ENCODE data around the gene FOXP4.
A peak's percentile ranks its signal among the peaks of the same experiment; 100 is the strongest.

Gene FOXP4

DNA sequence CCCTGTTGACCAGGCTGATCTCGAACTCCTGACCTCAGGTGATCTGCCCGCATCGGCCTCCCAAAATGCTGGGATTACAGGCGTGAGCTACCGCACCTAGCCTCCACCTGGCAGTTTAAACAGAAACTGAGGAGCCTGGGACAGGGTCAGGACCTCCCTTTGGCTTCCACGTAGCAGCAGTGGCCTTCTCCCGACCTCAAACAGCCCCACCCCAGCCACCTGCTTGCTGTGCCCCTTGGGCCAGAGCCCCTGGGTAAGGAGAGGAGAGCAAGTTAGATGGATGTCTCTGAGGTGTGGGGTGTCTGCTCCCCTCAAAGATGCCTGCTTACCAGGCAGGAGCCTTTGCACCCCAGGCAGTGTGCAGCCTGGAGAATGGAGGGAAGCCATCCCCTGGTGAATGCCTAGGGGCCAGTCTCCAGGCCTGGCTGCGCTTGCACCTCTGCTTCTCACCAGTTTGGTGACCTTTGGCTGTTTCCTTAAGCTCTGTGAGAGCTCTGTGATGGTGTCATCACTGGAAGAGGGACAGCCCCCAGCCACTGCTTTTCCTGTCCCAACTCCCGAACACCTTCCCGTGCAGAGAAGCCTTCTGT, 50.0 kb downstream of the FOXP4 start:
- H3K36me3 Mint-ChIP-seq: no peaks in the 10 kb centered on the region
- no peaks in the 10 kb centered on the region for H3K27me3 Mint-ChIP-seq
- no peaks in the 10 kb centered on the region for H3K4me1 Mint-ChIP-seq
- no peak overlapping the region for H3K27ac Mint-ChIP-seq
- CTCF ChIA-PET: interaction anchor here (0.6 to 9.5 kb wide), 4 partner anchors 7 to 226 kb away, joined by 3 to 95 read pairs (median 4); no protein-coding TSS in a partner anchor
- no peak overlapping the region for H3K4me3 Mint-ChIP-seq
- DNase-seq: no peak
- no peaks in the 10 kb centered on the region for H3K9me3 Mint-ChIP-seq

DNA sequence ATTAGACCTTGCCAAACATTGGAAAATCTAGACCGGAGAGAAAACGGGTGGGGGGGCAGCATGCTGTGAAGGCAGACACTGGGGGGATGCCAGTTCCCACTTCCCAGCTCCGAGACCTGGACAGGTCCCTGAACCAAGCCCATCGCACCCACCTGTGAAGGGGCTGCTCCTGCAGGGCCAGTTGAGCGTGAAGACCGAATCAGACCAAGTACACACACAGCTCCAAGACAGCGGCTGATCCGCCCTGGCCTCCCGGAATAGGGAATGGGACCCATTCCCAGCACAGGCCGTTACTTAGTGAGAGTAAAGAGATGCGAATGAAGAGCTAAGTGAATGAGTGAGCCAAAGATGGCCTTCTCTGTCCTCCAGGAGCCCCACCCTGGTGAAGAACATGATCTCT, 50.6 kb downstream of the FOXP4 start:
- H3K9me3 Mint-ChIP-seq: no peaks in the 10 kb centered on the region
- H3K4me3 Mint-ChIP-seq: no peak overlapping the region
- H3K36me3 Mint-ChIP-seq: no peaks in the 10 kb centered on the region
- no peaks in the 10 kb centered on the region for H3K4me1 Mint-ChIP-seq
- CTCF ChIA-PET: interaction anchor here (0.6 to 9.5 kb wide), 4 partner anchors 8 to 227 kb away, joined by 3 to 95 read pairs (median 4); no protein-coding TSS in a partner anchor
- H3K27me3 Mint-ChIP-seq: peaks cover under 1% of the 10 kb centered on the region
- no peak overlapping the region for H3K27ac Mint-ChIP-seq
- DNase-seq: no peak

DNA sequence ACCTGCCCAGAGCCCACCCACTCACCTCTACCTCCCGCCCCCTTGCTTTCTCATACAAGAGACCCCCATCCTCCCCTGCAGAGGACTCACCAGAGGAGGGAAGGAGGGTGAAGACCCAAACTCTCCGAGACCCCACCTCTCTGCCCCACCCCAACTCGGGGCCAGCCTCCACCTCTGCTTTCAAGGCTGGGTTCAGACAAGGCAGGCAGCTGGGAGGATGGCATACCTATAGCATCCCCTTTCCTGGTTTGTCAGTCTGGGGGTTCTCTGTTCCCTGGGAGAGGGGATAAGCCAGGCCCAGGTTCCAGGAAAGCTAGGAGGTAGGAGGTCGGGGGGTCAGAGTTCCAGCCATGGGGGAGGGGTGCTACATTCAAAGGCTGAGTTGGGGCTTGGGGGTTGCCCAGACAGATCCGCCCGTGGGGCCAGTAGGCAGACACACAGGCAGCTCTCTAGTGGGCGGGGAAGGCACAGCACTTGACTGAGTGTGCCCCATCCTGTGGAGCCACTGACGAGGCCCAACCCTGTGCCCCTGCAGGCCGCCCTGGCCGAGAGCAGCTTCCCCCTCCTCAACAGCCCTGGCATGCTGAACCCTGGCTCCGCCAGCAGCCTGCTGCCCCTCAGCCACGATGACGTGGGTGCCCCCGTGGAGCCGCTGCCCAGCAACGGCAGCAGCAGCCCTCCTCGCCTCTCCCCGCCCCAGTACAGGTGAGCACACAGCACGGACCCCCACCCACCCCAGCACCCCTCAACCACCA, 51.2 kb downstream of the FOXP4 start:
- no peak for DNase-seq
- Mint-ChIP-seq H3K27me3 (peaks cover 6% of the 10 kb centered on the region), H3K36me3 (no peaks in the 10 kb centered on the region), H3K4me1 (no peaks in the 10 kb centered on the region), H3K27ac (no peak overlapping the region), H3K4me3 (no peak overlapping the region), H3K9me3 (no peaks in the 10 kb centered on the region)
- CTCF ChIA-PET: interaction anchor here (1.2 to 9.5 kb wide), 3 partner anchors 9 to 227 kb away, joined by 3 to 95 read pairs (median 4); no protein-coding TSS in a partner anchor

DNA sequence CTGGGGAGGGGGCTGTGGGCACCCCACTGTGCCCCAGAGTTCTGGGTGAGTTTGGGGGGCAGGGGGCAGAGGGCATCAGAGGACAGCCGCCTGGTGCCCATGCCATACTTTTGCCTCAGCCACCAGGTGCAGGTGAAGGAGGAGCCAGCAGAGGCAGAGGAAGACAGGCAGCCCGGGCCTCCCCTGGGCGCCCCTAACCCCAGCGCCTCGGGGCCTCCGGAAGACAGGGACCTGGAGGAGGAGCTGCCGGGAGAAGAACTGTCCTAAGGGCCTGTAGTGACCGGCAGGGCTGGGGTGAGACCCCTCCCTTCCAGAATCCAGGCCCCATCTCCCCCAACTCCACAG, 52.5 kb downstream of the FOXP4 start:
- Mint-ChIP-seq H3K4me1 (peaks cover 2% of the 10 kb centered on the region), H3K36me3 (no peaks in the 10 kb centered on the region), H3K4me3 (no peak overlapping the region), H3K9me3 (no peaks in the 10 kb centered on the region), H3K27me3 (peaks cover 13% of the 10 kb centered on the region), H3K27ac (no peak overlapping the region)
- no peak for DNase-seq
- CTCF ChIA-PET: interaction anchor here (0.6 to 1.7 kb wide), 3 partner anchors 83 to 156 kb away, joined by 3 to 6 read pairs (median 3); no protein-coding TSS in a partner anchor

DNA sequence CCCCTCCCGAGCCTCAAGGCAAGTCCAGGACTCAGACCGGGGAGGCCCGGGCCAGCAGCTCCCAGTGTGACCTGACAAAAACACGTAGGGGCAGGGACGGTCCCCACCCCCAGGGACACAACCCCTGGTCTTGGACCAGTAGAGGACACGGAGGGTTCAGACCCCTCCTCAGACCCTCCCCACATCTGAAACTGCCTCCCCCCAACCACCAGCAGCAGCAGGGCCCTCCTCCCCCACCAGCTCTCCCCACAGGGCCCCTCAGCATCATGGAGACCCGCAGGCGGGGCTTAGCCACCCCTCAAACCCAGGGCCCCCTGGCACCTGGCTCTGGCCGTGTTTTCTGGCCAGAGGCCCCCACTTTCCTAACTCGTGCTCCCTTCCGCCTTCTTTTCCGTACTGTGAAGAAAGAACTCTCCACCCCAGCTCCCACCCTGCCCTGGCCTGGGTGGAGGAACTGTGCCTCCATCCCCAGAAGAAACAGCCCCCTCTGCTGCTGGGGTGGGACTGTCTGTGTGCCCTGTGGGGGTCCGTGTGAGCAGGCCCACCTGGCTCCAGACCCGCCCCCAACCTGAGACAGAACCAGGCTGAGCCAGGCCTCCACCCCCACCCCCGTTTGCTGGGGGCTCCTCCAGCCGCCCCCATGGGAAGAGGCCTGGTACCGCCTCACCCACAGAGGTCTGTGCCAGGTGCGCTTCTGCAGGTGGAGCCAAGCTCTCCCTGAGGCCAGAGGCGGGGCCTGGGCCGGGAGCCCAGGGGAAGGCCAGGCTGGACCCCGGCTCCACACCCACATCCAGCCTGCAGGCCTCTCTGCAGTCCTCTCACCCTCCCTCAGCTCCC, 53.1 kb downstream of the FOXP4 start:
- Mint-ChIP-seq H3K27me3 (peaks cover 19% of the 10 kb centered on the region), H3K27ac (no peak overlapping the region), H3K9me3 (no peaks in the 10 kb centered on the region), H3K36me3 (no peaks in the 10 kb centered on the region), H3K4me3 (no peak overlapping the region), H3K4me1 (peaks cover 2% of the 10 kb centered on the region)
- no peak for DNase-seq
- CTCF ChIA-PET: interaction anchor here (0.6 to 1.7 kb wide), 3 partner anchors 83 to 155 kb away, joined by 3 to 6 read pairs (median 3); no protein-coding TSS in a partner anchor

DNA sequence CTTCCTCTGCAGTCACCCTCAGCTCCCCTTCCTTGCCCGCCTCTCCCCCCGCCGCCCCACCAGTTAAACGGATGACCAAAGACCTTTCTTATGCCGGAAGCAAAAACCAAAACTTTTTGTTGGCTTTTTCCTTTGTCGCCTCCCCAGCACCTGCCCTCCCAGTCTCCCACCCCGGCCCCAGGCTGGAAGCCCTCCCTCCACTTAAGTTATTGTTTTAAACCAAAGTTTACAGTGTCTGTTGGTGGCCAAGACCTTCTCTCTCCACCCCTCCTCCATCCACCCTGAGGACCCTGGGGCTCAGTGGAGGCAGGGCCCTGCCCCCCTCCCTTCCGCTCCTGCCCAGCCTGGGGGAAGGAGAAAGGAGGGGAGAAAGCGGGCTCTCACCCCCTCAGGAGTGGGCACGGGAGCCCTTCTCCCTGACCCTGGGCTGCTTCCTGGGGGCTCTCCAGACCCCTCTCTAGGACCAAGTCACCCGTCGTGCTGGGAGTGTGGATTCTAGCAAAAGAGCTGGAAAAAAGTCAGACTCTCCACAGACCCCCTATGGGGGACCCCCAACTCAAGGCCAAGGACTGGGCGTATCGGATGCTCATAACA, 53.8 kb downstream of the FOXP4 start:
- Mint-ChIP-seq H3K36me3 (no peaks in the 10 kb centered on the region), H3K27ac (no peak overlapping the region)
- CTCF ChIA-PET: interaction anchor here (1.0 kb wide), 1 partner anchor 83 kb away, joined by 3 read pairs; no protein-coding TSS in a partner anchor

DNA sequence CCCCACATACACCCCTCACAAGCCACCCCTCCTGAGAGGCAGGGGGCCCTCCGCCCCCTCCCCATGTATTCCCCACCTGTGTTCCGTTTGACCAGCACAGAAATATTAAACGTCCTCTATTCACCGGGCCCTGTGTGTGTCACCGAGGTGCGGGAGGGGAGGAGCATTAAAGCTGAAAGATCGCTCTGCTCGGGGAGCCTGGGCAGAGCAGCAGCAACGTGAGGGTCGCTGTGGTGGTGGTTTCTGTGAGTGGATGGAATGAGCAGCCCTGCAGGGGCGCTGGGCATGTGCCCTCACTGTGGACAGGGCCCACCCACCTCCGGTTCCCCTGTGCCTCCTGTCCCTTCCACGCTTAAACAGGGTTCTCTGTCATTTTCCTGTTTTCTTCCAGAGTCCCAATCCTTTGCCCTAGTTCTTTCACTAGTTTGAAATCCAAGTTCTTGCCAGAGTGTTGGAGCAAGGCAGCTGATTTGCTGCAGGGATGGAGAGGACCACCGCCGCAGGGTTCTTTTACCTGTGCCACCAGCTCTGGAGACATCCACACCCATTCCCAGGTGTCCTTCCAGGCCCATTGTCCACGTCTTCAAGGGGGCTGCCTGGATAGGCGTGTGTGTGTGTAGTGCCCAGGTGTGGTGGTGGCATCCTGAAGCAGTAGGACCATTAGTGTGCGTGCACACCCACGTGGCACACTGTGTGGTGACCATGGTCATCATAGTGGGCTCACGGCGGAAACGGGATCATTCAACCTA, 54.5 kb downstream of the FOXP4 start:
- H3K27ac Mint-ChIP-seq: no peak overlapping the region
- peaks cover 25% of the 10 kb centered on the region for H3K27me3 Mint-ChIP-seq
- peaks cover 2% of the 10 kb centered on the region for H3K4me1 Mint-ChIP-seq
- H3K9me3 Mint-ChIP-seq: no peaks in the 10 kb centered on the region
- H3K36me3 Mint-ChIP-seq: no peaks in the 10 kb centered on the region
- H3K4me3 Mint-ChIP-seq: no peak overlapping the region
- CTCF ChIA-PET: interaction anchor here (1.0 to 3.1 kb wide), 2 partner anchors 79 to 83 kb away, joined by 3 to 41 read pairs; no protein-coding TSS in a partner anchor
- DNase-seq: no peak

More for the DNA sequence above, 53.8 kb downstream of the FOXP4 start:
- Mint-ChIP-seq H3K4me3 (no peak overlapping the region), H3K27me3 (peaks cover 23% of the 10 kb centered on the region), H3K9me3 (no peaks in the 10 kb centered on the region), H3K4me1 (peaks cover 2% of the 10 kb centered on the region)
- DNase-seq: no peak

DNA sequence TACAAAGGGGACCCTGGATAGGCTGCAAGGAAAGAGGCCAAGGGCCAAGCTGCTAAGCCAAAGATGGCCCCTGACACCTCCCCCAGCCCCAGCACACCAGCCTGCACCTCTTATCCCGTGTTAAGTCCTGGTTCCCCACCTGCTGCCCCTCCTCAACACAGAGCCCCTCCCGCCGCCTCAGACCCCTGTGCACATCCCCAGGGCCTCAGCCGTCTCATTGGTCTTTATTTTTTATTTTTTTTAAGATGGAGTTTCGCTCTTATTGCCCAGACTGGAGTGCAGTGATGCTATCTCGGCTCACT, 55.0 kb downstream of the FOXP4 start:
- Mint-ChIP-seq H3K27me3 (peaks cover 25% of the 10 kb centered on the region), H3K27ac (no peak overlapping the region)

DNA sequence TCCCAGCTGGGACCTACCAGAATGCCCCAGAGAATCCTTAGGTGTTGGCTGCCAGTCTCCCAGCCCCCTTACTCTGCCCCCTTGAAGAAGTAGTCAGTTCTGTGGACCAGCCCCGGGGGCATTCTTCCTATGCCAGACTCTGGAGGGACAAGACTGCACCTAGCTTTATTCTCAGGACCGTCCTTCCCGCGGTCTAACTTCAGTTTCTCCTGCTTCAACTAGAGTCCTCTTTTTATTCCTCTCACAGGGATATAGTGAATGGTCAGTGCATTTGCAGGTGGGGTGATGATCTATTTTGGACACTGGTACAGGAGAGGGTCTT, 56.2 kb downstream of the FOXP4 start:
- H3K27me3 Mint-ChIP-seq: peaks cover 27% of the 10 kb centered on the region
- H3K36me3 Mint-ChIP-seq: no peaks in the 10 kb centered on the region
- H3K4me3 Mint-ChIP-seq: no peak overlapping the region
- H3K9me3 Mint-ChIP-seq: no peaks in the 10 kb centered on the region
- peaks cover 2% of the 10 kb centered on the region for H3K4me1 Mint-ChIP-seq
- DNase-seq: no peak
- CTCF ChIA-PET: interaction anchor here (0.7 to 3.5 kb wide), 24 partner anchors 24 to 577 kb away, joined by 3 to 41 read pairs (median 4); no protein-coding TSS in a partner anchor
- H3K27ac Mint-ChIP-seq: no peak overlapping the region

More for the DNA sequence above, 55.0 kb downstream of the FOXP4 start:
- H3K9me3 Mint-ChIP-seq: no peaks in the 10 kb centered on the region
- CTCF ChIA-PET: interaction anchor here (2.8 to 3.5 kb wide), 3 partner anchors 79 to 174 kb away, joined by 18 to 41 read pairs (median 37); no protein-coding TSS in a partner anchor
- no peak overlapping the region for H3K4me3 Mint-ChIP-seq
- no peak for DNase-seq
- H3K4me1 Mint-ChIP-seq: peaks cover 2% of the 10 kb centered on the region
- no peaks in the 10 kb centered on the region for H3K36me3 Mint-ChIP-seq

DNA sequence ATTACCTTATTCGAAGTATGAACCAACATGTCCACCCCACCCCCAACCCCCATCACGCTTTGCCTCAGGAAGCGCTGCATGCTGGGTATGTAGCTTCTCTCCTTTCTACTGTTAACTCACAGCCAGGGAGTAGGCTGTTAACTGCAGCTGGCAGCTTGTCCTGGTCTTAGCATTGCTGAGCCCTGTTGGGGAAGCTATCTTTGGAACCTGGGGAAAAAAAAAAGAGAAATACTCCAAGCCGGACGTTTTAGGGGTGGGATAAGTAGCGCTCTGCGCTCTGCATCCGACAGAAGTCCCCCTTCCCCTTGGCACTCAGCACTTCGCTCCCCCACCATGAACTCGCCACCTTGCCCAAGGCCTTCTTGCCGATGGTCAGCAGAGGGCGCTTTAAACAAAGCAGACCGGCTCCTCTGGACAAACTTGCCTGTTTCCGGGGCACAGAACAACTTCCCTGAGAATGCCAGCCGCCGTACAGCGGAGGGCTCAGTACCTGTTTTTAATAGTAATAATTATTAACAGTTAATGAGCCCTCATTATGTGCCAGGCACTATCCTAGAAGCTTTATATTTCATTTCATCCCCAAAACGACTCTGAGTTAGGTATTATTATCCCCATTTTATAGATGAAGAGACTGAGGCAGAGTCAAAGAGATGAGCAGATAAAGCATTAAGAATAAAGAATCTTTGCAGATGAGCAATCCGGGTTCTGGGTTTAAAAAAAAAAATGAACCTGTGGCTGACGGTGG, 56.9 kb downstream of the FOXP4 start:
- H3K9me3 Mint-ChIP-seq: no peaks in the 10 kb centered on the region
- H3K4me1 Mint-ChIP-seq: peaks cover 2% of the 10 kb centered on the region
- CTCF ChIA-PET: interaction anchor here (0.6 to 3.5 kb wide), 26 partner anchors 23 to 578 kb away, joined by 3 to 41 read pairs (median 4); no protein-coding TSS in a partner anchor
- H3K36me3 Mint-ChIP-seq: no peaks in the 10 kb centered on the region
- DNase-seq: peak; percentile 83
- peaks cover 29% of the 10 kb centered on the region for H3K27me3 Mint-ChIP-seq
- no peak overlapping the region for H3K27ac Mint-ChIP-seq
- H3K4me3 Mint-ChIP-seq: no peak overlapping the region

DNA sequence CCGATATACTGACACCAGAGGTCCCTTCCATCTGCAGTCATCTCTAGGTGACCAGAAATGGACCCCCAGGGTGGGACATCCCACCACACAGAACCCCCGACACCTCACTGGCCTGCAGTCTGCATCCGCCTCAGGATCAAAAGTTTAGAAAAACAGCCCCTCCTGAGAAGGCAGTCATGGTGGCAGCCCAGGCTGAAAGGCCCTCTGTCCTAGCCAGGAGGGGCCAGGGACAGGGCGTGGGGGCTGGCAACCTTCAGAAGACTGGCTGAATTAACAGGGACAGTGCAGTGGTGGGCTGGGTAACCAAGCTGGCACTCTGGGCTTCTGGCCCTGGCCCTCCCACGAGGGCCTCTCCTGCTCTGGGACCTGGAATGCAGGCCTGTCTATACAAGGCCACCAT, 57.8 kb downstream of the FOXP4 start:
- Mint-ChIP-seq H3K4me1 (peaks cover 2% of the 10 kb centered on the region), H3K9me3 (no peaks in the 10 kb centered on the region), H3K36me3 (no peaks in the 10 kb centered on the region), H3K4me3 (no peak overlapping the region), H3K27me3 (peaks cover 29% of the 10 kb centered on the region), H3K27ac (no peak overlapping the region)
- CTCF ChIA-PET: interaction anchor here (0.8 to 3.5 kb wide), 7 partner anchors 10 to 183 kb away, joined by 3 to 41 read pairs (median 4); no protein-coding TSS in a partner anchor
- DNase-seq: no peak

DNA sequence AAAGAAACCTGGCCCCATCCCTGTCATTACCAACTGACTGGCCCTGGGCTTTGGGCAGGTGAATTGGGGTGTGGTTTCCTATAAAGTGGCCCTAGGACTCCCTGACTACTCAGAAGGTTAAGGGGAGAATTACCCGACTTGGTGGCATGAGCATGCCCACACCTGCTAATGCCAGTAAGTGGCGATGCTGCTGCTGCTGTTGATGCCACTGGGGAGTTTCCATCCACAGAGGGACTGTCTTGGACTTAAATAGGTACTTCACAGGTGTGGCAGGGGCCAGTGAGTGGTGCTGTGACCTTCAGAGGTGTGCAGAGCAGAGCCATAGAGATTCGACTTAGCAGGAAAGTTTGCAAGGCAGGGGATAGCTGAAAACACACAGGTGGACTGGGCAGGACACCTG, 59.5 kb downstream of the FOXP4 start:
- Mint-ChIP-seq H3K36me3 (no peaks in the 10 kb centered on the region), H3K27ac (no peak overlapping the region), H3K9me3 (no peaks in the 10 kb centered on the region), H3K4me1 (peaks cover 2% of the 10 kb centered on the region), H3K27me3 (peaks cover 34% of the 10 kb centered on the region), H3K4me3 (no peak overlapping the region)
- no peak for DNase-seq
- CTCF ChIA-PET: interaction anchor here (0.7 to 2.6 kb wide), 4 partner anchors 15 to 272 kb away, joined by 3 to 8 read pairs (median 4); no protein-coding TSS in a partner anchor

Data from activated naive CD4-positive, alpha-beta T cell treated with anti-CD3 and anti-CD28 coated beads, Interleukin-2, amount 10 ng/mL, durations not matched to agents 7 days and 5 days (primary cell).